GM23248 (cell line): ENCODE measurements around the gene DIP2A. TPM values are rescaled to one million over a fixed set of nuclear protein-coding genes. Genes with fewer than 3 reads are reported as not detected.

ENCODE experiments used
- DNase-seq: peaks from one replicate; pipeline ENCODE4 v3.0.0-alpha.2; 2015
- H2AFZ ChIP-seq: fragments of 200-600 bp; sonication (generic); 2 replicates; pipeline ENCODE4 v1.6.1; 2016; ENCODE audit warnings: antibody characterized with exemption
- H3F3A ChIP-seq: fragments of 200-600 bp; sonication (generic); 2 replicates; pipeline ENCODE4 v1.6.1; 2016; ENCODE audit warnings: mild to moderate bottlenecking, antibody characterized with exemption, mixed run types; ENCODE audit not compliant: insufficient read depth
- H3K27ac ChIP-seq: fragments of 200-600 bp; sonication (generic); 2 replicates; pipeline ENCODE4 v1.5.1; 2016; ENCODE audit warnings: mild to moderate bottlenecking
- H3K27me3 ChIP-seq: fragments of 200-600 bp; sonication (generic); replicated peaks from 2 replicates; pipeline ENCODE4 v1.6.1; 2016; ENCODE audit warnings: mild to moderate bottlenecking; ENCODE audit not compliant: insufficient read depth
- H3K36me3 ChIP-seq: fragments of 200-600 bp; sonication (generic); 2 replicates; pipeline ENCODE4 v1.6.1; 2016; ENCODE audit warnings: low read depth, mild to moderate bottlenecking
- H3K4me1 ChIP-seq: fragments of 200-600 bp; sonication (generic); 2 replicates; pipeline ENCODE4 v1.6.1; 2016; ENCODE audit warnings: mild to moderate bottlenecking; ENCODE audit not compliant: insufficient read depth
- H3K4me2 ChIP-seq: fragments of 200-600 bp; sonication (generic); one replicate; pipeline ENCODE4 v1.6.1; 2016; ENCODE audit warnings: mild to moderate bottlenecking; ENCODE audit not compliant: unreplicated experiment
- H3K4me3 ChIP-seq: fragments of 200-600 bp; sonication (generic); 2 replicates; pipeline ENCODE4 v1.5.1; 2016; ENCODE audit warnings: mild to moderate bottlenecking
- H3K79me2 ChIP-seq: fragments of 200-600 bp; sonication (generic); 2 replicates; pipeline ENCODE4 v1.6.1; 2016; ENCODE audit warnings: mild to moderate bottlenecking; ENCODE audit not compliant: insufficient read depth
- H3K9ac ChIP-seq: fragments of 200-600 bp; sonication (generic); 2 replicates; pipeline ENCODE4 v1.6.1; 2016; ENCODE audit warnings: mild to moderate bottlenecking
- H3K9me2 ChIP-seq: fragments of 200-600 bp; sonication (generic); 2 replicates; pipeline ENCODE4 v1.6.1; 2016; ENCODE audit warnings: mixed run types, mild to moderate bottlenecking, moderate library complexity; ENCODE audit not compliant: insufficient read depth
- H3K9me3 ChIP-seq: fragments of 200-600 bp; sonication (generic); one replicate; pipeline ENCODE4 v1.6.1; 2017; ENCODE audit warnings: low read depth
- H4K20me1 ChIP-seq: fragments of 200-600 bp; sonication (generic); 2 replicates; pipeline ENCODE4 v1.6.0; 2016; ENCODE audit not compliant: insufficient read depth
- EZH2 ChIP-seq: fragments of 200-600 bp; sonication (generic); IDR thresholded peaks from 2 replicates; pipeline ENCODE4 v1.6.1; 2018; ENCODE audit warnings: antibody characterized with exemption, mild to moderate bottlenecking; ENCODE audit not compliant: insufficient read depth, poor library complexity, severe bottlenecking
- EZH2phosphoT487 ChIP-seq: fragments of 200-600 bp; sonication (generic); IDR thresholded peaks from 2 replicates; pipeline ENCODE4 v1.6.1; 2018; ENCODE audit warnings: antibody characterized with exemption, moderate library complexity, mild to moderate bottlenecking, low read depth; ENCODE audit not compliant: insufficient read depth
- WGBS, 2 experiments: methylation state at CpG; one replicate each; pipeline ENCODE4 v1.1.6; 2015 to 2017; ENCODE audit warnings: low lambda C conversion rate in 2 of 2, low coverage in 1 of 2; ENCODE audit errors: missing lambda C conversion rate in 2 of 2; 5-methylcytosine and 5-hydroxymethylcytosine counted together
- in situ Hi-C: fragments of 300-500 bp; cut with MboI; formaldehyde crosslinking; loops from 2 replicates; pipeline ENCODE4 v1.15.0; 2020
- polyA plus RNA-seq: library from polyadenylated mRNA; unstranded; fragments of >200 nt; fragmentation: Nextera tagmentation; extraction: Ambion mirVana; gene quantifications from 2 replicates; pipeline ENCODE4 v1.2.1, GENCODE V29; 2016
- total RNA-seq: library from RNA; depleted of rRNA; stranded (reverse); fragments of >200 nt; shearing (Covaris generic); gene quantifications from 2 replicates; pipeline ENCODE4 v1.2.3, GENCODE V29; 2014

Gene DIP2A
- total and polyA plus RNA-seq, 2 experiments from 2014 or later: 12.5 to 13.1 TPM

DNA sequence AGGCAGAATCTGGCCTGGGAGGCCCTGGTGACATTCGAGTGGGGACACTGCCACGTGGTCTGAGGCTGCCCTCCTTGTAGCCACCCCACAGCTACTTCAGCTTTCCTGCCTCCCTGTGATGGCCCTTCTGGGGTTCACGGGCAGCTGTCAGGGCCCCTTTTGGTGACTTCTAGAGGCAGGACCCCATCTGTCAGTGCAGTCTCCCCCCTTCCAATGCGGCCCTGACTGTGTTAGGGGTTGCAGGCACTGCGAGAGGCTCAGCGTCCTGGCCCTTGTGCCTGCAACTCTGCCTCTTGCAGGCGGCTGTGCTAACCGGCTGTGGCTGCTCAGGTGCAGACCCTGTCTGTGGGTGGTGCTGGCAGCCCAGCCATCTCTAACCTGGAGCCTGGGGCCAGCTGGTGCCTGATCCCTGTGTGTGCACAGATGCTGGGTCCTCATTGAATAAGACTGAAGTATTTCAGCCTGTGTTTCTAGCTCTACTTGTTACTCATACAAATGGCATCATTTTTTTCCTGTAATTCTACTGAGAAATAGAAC lies 84.0 kb downstream of the DIP2A start:
- H3K9me3 ChIP-seq: no peaks in the 10 kb centered on the region
- WGBS, 2 experiments: 90% methylated on average over 8 of the region's 8 CpGs
- no peak overlapping the region for H3K9ac ChIP-seq
- TF ChIP-seq EZH2 (no peak), EZH2phosphoT487 (no peak)
- no peaks in the 10 kb centered on the region for H3F3A ChIP-seq
- H3K4me1 ChIP-seq: no peaks in the 10 kb centered on the region
- no peak overlapping the region for H3K4me2 ChIP-seq
- no peaks in the 10 kb centered on the region for H3K27me3 ChIP-seq
- H3K36me3 ChIP-seq: peaks cover 5% of the 10 kb centered on the region; the same call in 1 of the 2 replicates
- H3K79me2 ChIP-seq: no peaks in the 10 kb centered on the region
- H3K4me3 ChIP-seq: no peak overlapping the region
- no peaks in the 10 kb centered on the region for H3K9me2 ChIP-seq
- DNase-seq: no peak
- no peak overlapping the region for H2AFZ ChIP-seq
- H4K20me1 ChIP-seq: no peaks in the 10 kb centered on the region
- H3K27ac ChIP-seq: no peak overlapping the region
- in situ Hi-C loops: no loop called here

DNA sequence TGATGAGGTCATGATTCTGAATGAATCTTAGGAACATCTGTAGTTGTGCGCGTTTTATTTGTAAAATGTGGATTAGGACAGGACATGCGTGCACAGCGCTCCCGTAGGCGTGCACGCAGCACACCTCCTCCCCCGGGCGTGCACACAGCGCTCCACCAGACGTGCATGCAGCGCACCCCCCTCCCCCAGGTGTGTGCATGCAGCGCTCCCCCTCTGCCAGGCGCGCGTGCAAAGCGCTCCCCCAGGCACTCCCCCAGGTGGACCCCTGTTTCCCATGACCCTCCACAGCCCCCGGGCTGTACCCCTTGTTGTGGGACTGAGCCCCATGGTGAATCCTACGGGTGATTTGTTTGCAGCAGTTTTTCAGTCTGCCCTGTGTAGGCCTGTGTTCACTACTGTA lies 84.6 kb downstream of the DIP2A start:
- Histone ChIP-seq H3K27me3 (no peaks in the 10 kb centered on the region), H3K4me1 (no peaks in the 10 kb centered on the region), H3K27ac (no peak overlapping the region), H3K36me3 (peaks cover 5% of the 10 kb centered on the region; the same call in 1 of the 2 replicates), H3K9me3 (no peaks in the 10 kb centered on the region), H3K79me2 (no peaks in the 10 kb centered on the region), H3K9me2 (no peaks in the 10 kb centered on the region), H3F3A (no peaks in the 10 kb centered on the region), H3K9ac (no peak overlapping the region), H2AFZ (no peak overlapping the region), H4K20me1 (no peaks in the 10 kb centered on the region), H3K4me2 (no peak overlapping the region), H3K4me3 (no peak overlapping the region)
- 95 to 98% methylated on average over 9 to 19 of the region's 19 CpGs for WGBS, 2 experiments
- in situ Hi-C loops: no loop called here
- no peak for TF ChIP-seq EZH2phosphoT487
- TF ChIP-seq EZH2: no peak
- DNase-seq: no peak

GRCh38 chr21:46544003-46544402 lies 85.3 kb downstream of the DIP2A start:
- Histone ChIP-seq H3K27ac (no peak overlapping the region), H4K20me1 (no peaks in the 10 kb centered on the region), H3K9me3 (no peaks in the 10 kb centered on the region), H3K4me3 (no peak overlapping the region), H3K79me2 (no peaks in the 10 kb centered on the region), H3F3A (no peaks in the 10 kb centered on the region), H3K4me2 (no peak overlapping the region), H3K4me1 (no peaks in the 10 kb centered on the region), H3K36me3 (peaks cover 9% of the 10 kb centered on the region; the same call in 1 of the 2 replicates), H3K9ac (no peak overlapping the region), H3K27me3 (no peaks in the 10 kb centered on the region), H3K9me2 (no peaks in the 10 kb centered on the region), H2AFZ (no peak overlapping the region)
- in situ Hi-C loops: no loop called here
- DNase-seq: no peak
- WGBS, 2 experiments: 91 to 94% methylated on average over 8 of the region's 8 CpGs
- TF ChIP-seq EZH2phosphoT487: no peak
- no peak for TF ChIP-seq EZH2

DNA sequence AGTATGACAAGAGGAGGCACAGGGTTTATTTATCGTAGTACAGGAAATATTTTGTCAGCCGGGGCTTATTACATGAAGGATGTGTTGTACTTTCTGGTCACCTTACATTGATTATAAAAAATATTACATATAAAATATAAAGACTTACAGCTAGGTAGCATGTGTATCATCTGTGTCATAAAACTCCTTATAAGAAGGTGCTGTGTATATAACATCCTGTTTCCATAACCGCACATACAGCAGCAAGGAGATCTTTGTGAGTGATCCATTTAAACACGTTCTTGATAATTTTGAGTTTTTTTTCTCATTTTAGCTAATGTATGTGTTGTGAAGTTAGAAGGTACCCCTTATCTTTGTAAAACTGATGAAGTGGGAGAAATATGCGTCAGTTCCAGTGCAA lies 86.1 kb downstream of the DIP2A start:
- 97 to 99% methylated on average over 5 of the region's 5 CpGs for WGBS, 2 experiments
- no peak for DNase-seq
- Histone ChIP-seq H3F3A (no peaks in the 10 kb centered on the region), H3K27me3 (no peaks in the 10 kb centered on the region), H4K20me1 (no peaks in the 10 kb centered on the region), H3K4me3 (no peak overlapping the region), H3K27ac (no peak overlapping the region), H3K4me2 (no peak overlapping the region), H2AFZ (no peak overlapping the region), H3K9ac (no peak overlapping the region), H3K79me2 (no peaks in the 10 kb centered on the region), H3K4me1 (no peaks in the 10 kb centered on the region), H3K36me3 (peaks cover 11% of the 10 kb centered on the region; the same call in 1 of the 2 replicates), H3K9me2 (no peaks in the 10 kb centered on the region), H3K9me3 (no peaks in the 10 kb centered on the region)
- no peak for TF ChIP-seq EZH2
- TF ChIP-seq EZH2phosphoT487: no peak
- in situ Hi-C loops: no loop called here

DNA sequence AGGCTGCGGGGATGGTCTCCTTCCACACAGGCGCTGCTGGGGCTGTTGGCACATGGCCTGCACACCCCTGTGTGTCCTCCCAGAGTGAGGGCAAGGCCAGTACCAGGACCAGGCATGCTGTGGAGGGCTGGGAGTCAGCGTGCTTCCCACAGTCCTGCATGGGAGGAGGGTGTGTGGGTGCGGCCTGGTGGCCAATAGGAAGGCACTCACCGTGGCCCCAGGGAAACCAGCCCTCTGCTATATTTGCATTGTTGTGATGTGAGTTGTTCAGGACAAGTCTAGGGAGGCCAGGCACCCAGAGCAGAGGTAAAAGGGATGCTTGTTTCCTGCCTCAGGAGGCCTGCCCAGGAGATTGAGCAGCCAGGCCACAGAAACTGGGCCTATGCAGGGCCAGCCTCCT lies 86.7 kb downstream of the DIP2A start:
- Histone ChIP-seq H2AFZ (no peak overlapping the region), H3K79me2 (no peaks in the 10 kb centered on the region), H3K27ac (no peak overlapping the region), H3K9ac (no peak overlapping the region), H4K20me1 (no peaks in the 10 kb centered on the region), H3K4me1 (no peaks in the 10 kb centered on the region), H3K27me3 (no peaks in the 10 kb centered on the region), H3K4me3 (no peak overlapping the region), H3K36me3 (peaks cover 11% of the 10 kb centered on the region; the same call in 1 of the 2 replicates), H3F3A (no peaks in the 10 kb centered on the region), H3K9me2 (no peaks in the 10 kb centered on the region), H3K4me2 (no peak overlapping the region), H3K9me3 (no peaks in the 10 kb centered on the region)
- WGBS, 2 experiments: 96 to 99% methylated on average over 5 of the region's 5 CpGs
- in situ Hi-C loops: no loop called here
- peak; percentile 8 for DNase-seq
- TF ChIP-seq EZH2 (no peak), EZH2phosphoT487 (no peak)
